ENCODE results near the gene AADACL2.
A peak's percentile ranks its signal among the peaks of the same experiment; 100 is the strongest.
"Not testable (repeated sequence)": the region's sequence is repeated elsewhere in the genome, so short reads cannot be mapped to it uniquely, and the experiment has no call there.

AADACL2 gene, protein sequence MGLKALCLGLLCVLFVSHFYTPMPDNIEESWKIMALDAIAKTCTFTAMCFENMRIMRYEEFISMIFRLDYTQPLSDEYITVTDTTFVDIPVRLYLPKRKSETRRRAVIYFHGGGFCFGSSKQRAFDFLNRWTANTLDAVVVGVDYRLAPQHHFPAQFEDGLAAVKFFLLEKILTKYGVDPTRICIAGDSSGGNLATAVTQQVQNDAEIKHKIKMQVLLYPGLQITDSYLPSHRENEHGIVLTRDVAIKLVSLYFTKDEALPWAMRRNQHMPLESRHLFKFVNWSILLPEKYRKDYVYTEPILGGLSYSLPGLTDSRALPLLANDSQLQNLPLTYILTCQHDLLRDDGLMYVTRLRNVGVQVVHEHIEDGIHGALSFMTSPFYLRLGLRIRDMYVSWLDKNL

GRCh38 chr3:151733613-151734012 lies at the start of gene AADACL2:
Gene AADACL2, plus strand, starts transcription at chr3:151733927. Its CDS starts 109 bp downstream, at chr3:151734036.
- no peak for DNase-seq

DNA sequence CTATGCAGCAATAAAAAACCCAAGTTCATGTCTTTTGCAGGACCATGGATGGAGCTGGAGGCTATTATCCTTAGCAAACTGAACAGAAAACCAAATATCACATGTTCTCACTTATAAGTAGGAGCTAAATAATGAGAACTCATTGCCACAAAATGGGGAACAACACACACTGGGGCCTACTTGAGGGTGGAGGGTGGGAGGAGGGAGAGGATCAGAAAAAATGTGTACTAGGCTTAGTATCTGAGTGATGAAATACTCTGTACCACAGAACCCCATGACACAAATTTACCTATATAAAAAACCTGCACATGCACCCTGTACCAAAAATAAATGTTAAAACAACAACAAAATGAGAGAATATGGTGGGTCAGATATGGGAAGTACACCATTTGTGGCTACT lies 49.6 kb upstream of the AADACL2 start:
- DNase-seq: no peak

DNA sequence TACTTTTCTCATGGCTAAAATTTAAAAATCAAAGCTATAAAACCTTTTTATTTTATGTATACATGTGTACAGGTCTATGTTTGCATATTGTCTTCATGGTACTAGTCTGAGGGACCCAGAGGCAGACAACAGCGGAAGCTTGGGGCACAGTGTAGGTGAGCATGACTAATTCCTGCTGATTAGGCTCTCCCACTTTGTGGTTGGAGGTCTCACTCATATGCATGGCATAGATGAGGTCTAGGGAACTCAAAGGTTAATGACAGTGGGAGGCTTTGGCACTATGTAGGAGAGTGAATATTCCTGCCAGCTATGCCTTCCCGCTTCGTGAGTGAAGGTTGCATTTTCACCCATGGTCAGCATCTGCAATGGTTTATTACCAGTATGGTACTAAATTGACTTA lies 47.5 kb upstream of the AADACL2 start:
- DNase-seq: no peak

- DNase-seq: peak in 1 of 2 experiments; percentile 7
Observed at GRCh38 chr3:151687076-151687475, 46.7 kb upstream of the AADACL2 start.

GRCh38 chr3:151688571-151688970 lies 45.2 kb upstream of the AADACL2 start:
- no peak for DNase-seq

- DNase-seq: no peak
Observed at GRCh38 chr3:151690645-151691044, 43.1 kb upstream of the AADACL2 start.

GRCh38 chr3:151697496-151697895 lies 36.2 kb upstream of the AADACL2 start:
- no peak for DNase-seq

GRCh38 chr3:151707216-151707615 lies 26.5 kb upstream of the AADACL2 start:
- DNase-seq: no peak

GRCh38 chr3:151708868-151709267 lies 24.9 kb upstream of the AADACL2 start:
- no peak for DNase-seq

DNA sequence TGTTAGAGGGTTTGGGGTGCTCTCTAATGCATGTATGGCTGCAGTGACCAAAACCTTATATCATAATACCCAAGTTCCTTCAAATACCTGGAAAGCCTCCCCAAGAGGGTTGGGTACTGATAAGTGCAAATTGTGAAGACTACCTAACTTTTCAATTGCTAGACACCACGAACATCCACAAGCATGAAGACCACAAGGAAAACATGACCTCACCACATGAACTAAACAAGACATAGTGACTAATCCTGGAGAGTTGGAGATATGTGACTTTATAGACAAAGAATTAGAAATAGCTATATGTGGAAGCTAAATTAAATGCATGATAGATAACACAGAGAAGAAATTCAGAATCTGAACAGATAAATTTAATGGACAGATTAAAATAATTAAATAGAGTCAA lies 23.9 kb upstream of the AADACL2 start:
- no peak for DNase-seq

- DNase-seq: no peak
Observed at GRCh38 chr3:151721294-151721693, 12.4 kb upstream of the AADACL2 start.

DNA sequence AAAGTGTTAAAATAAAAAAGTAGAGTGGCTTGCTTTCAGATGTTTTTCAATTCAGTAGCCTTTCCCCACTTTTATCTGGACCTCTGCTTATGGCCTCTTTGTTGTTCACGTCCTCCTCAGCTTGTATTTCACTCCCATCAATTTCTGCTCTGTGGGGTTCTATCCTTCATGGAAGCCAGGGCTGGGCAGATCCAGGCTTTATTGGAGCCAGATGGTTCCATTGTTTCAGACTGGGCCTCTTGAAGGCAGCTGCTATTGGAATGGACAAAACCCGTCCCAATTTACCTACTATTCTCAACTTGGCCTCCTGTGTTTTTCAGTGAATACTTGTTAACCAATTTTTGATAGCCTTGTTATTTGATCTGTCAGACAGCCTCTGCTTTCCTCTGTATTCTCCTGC lies 10.9 kb upstream of the AADACL2 start:
- DNase-seq: no peak

DNA sequence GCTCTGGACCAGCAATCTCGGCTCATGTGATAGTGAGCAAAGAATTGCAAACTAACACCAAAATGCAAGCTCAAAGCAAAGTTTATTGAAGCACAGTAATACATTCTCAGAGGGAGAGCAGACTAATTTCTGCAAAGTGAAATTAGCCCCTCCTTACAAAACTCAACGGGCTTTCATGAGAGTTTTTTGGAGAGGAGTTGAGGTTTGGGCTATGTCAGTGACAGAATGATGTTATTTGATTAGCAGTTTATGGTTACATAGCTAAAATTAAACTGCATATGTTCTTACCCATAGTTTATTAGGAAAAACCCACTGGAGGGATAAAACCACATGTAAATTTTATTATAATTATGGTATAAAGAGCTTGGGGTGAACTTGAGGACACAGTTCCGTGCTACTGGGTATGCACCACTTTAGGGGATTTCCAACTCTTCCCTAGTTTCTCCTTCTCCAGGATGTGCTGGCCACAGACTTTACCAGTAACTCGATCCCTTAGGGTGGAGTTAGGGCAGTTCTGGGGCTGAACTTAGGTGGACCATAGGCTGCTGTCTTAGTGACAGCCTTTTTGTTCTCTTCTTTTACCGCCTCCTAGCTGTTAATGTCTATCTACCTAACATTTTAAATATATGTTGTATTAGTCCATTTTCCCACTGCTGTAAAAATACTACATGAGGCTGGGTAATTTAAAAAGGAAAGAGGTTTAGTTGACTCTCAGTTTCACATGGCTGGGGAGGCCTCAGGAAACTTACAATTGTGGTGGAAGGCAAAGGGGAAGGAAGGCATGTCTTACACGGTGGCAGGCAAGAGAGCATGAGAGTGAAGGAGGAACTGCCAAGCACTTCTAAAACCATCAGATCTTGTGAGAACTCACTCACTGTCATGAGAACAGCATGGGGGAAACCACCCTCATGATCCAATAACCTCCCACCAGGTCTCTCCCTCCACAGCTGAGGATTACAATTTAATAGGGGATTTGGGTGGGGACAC lies 8.9 kb upstream of the AADACL2 start:
- no peak for DNase-seq

GRCh38 chr3:151726016-151726415 lies 7.7 kb upstream of the AADACL2 start:
- no peak for DNase-seq

DNA sequence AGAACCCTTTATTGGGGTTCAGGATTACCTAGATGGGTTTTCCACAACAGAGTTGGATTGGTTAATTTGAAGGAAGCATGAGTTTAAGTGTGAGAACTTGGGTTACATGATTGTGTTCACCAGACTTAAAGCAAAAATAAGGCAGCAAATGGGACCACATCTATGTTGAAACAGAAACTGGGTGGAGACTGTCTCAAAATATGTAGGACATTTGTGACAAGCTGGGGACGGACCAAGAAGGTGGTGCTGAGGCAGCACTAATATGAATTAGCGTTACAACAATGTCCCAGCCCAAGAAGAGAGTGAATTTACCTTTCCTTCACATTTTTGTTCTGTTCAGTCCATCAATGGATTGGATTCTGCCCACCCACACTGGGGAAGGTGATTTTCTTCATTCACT lies 866 bp upstream of the AADACL2 start:
- DNase-seq: no peak

DNA sequence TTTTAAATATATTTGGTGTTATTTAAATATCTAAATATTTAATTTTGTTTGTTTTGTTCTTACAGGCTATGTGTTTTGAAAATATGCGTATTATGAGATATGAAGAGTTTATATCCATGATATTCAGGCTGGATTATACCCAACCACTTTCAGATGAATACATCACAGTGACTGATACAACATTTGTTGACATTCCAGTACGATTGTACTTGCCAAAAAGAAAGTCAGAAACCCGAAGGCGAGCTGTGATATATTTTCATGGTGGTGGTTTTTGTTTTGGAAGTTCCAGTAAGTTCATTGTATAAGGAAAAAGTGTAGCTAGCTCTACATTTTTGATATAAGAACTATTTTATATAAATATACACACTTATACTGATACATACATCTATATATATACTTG lies 6.9 kb downstream of the AADACL2 start:
- DNase-seq: no peak

DNA sequence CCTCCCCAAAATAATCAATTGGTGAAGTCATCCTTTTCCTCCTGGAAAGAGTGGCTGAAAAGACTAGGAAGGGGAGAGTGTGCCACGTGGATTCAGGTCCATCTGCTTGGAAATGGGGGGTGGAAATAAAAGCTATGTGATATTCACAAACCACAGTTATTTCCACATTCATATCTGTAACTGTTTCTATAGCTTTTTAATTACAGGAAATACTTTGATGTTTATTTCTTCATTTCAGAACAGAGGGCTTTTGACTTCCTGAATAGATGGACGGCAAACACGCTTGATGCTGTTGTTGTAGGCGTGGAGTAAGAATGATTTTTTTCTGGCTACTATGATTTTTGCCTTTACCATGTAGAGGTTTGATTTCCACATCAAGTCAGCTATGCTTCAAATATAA lies 10.1 kb downstream of the AADACL2 start:
- DNase-seq: no peak

DNA sequence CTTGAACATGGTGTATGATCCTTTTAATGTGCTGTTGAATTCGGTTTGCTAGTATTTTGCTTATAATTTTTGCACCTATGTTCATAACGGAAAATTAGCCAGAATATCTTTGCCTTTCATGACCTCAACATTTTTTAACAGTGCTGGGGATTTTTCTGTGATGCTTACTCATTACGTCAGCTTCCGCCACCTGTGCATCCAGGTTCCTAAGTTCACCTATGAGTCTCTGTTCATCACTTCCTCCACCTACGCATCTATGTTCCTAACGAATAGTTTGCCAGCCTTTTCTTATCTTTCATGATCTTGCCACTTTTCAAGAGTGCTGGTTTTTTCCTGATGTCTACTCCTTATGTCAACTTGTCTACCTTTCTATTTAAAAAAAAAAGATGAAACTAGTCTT lies 16.5 kb downstream of the AADACL2 start:
- DNase-seq: no peak

DNA sequence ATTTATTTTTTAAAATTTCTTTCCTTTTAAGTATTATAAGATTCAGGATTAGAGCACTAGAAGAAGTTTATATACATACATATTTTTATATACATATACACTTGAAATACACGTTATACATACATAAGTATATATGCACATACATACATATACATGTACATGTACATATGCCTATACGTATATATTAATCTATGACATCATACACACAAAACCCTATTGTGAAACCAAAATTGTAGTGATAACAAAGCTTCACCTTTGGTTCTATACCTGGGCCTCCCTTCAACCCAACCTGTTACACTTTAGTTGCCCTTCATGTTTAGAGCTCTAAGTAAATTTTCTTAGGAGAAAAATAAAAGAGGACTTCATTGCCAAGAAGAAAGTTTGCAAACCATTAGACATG lies 17.0 kb downstream of the AADACL2 start:
- no peak for DNase-seq

DNA sequence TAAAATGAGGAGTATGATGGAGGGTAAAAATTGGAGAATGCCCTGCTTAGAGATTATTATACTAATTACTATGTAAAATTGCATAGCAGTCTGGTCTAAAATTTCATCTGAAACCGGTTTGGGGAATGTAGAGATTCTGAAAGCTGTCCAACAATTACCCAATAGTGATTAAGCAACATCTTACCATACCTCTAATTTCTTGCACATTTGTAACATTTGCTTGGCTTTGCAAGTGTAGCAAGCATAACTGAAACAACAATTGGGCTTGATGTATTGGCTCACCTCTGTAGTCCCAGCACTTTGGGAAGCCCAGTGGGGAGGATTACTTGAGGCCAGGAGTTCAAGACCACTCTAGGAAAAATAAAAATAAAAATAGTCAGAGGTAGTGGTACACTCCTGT lies 17.4 kb downstream of the AADACL2 start:
- DNase-seq: no peak

DNA sequence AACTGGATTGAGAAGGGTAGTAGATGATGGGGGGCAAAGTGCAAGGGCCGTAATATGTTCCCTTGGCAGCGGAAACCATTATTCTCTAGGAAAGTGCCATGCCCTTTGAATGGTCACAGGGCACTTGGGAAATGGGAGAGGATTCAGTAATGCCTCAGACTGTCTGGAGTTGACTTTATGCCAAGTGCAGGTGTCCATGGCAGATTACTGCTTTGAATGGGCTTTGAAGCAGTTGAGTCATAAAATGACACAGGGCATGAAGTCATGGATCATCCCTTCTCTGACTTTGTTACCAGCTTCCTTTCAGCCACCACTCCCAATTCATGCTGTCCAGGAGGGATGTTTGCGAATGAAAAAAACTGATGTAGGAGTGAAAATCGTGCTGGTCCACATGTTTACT lies 20.1 kb downstream of the AADACL2 start:
- no peak for DNase-seq

GRCh38 chr3:151761581-151761980 lies 27.9 kb downstream of the AADACL2 start:
- no peak for DNase-seq

- not testable (repeated sequence) for DNase-seq
Observed at GRCh38 chr3:151764699-151765098, 31.0 kb downstream of the AADACL2 start.

GRCh38 chr3:151765685-151766084 lies 32.0 kb downstream of the AADACL2 start:
- DNase-seq: no peak

All from Kasumi-1 (cell line).